SU-DHL-6 (cell line): ENCODE data around the gene MTPN.

Experiments
- EZH2phosphoT487 ChIP-seq: fragments of 200-600 bp; sonication (generic), shearing (Covaris generic); conservative IDR thresholded peaks from 2 replicates; pipeline ENCODE4 v1.6.1; 2018; ENCODE audit warnings: mild to moderate bottlenecking, antibody characterized with exemption, low read length, moderate library complexity, mixed read lengths
- TF ChIP-seq, protein P1 (sequence below): fragments of 200-600 bp; sonication (generic); IDR thresholded peaks from one replicate; pipeline ENCODE4 v1.5.1; 2017; ENCODE audit warnings: antibody characterized with exemption, mild to moderate bottlenecking, low read length, moderate library complexity; ENCODE audit not compliant: insufficient read depth, poor library complexity, severe bottlenecking

DNA sequence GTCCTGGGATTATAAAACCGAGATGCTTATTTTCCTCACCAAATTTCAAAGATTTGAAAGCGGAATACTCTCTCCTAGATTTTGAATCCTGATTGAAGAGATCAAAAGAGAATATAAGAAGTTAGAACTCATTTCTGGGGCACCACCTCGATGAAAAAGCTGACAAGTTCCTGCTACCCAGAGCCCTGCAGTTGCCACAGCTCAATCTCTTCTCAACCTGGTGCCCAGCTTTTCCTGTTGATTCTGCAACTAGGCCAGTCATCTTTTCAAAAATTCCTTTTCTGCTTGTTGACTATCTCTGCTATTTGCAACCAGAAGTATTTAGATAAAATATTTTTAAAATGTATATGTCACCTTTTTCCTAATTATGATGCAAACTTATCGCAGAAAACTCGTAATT is 45.0 kb downstream of the MTPN start:
- TF ChIP-seq, protein P1, sequence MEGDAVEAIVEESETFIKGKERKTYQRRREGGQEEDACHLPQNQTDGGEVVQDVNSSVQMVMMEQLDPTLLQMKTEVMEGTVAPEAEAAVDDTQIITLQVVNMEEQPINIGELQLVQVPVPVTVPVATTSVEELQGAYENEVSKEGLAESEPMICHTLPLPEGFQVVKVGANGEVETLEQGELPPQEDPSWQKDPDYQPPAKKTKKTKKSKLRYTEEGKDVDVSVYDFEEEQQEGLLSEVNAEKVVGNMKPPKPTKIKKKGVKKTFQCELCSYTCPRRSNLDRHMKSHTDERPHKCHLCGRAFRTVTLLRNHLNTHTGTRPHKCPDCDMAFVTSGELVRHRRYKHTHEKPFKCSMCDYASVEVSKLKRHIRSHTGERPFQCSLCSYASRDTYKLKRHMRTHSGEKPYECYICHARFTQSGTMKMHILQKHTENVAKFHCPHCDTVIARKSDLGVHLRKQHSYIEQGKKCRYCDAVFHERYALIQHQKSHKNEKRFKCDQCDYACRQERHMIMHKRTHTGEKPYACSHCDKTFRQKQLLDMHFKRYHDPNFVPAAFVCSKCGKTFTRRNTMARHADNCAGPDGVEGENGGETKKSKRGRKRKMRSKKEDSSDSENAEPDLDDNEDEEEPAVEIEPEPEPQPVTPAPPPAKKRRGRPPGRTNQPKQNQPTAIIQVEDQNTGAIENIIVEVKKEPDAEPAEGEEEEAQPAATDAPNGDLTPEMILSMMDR: no peak
- TF ChIP-seq EZH2phosphoT487: no peak
